ENCODE measurements around the gene PRKCE.

PRKCE gene

DNA sequence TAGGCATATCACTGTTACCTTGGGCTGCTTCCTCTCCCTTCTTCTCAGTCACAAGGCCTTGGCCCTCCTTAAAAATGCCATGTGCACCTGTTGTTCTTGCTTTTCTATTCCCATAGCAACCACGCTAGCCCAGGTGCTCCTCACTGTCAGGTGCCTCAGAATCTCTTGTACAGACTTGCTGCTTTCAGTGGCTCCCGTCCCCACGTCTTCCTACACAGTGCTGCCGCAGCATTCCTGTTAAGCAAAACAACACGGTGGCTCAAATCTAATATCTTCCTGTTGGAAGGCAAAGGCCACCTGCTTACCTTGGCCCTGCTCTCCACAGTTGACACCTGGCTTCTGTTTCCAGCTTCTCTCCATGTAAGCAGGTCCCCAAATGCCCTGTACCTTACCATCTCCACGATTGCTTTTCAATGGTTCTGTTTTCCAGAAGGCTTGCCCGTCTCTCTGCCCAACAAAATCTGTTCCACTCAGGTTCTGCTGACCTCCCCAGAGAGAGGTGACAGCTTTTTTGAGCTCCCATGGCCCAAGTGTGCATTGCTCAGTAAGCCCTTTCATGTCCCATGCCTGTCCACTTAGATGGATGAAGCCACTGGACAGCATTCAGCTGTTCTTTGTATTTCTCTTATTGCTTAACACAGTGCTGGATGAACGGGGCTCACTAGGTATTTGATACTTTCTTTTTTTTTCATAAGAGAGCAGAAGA is 240.4 kb downstream of the PRKCE start:
- in situ Hi-C loops (cut with HindIII; ENCODE audit: low pct_unique_long_range_greater_than_20kb, low sequenced_read_pairs): no loop called here
- no peak for DNase-seq (ENCODE audit: low read depth in 1 of 2, low spot score in 1 of 2)
- TF ChIP-seq JUND (IDR thresholded peaks at IDR 0.05; ENCODE audit: low read depth): no peak

DNA sequence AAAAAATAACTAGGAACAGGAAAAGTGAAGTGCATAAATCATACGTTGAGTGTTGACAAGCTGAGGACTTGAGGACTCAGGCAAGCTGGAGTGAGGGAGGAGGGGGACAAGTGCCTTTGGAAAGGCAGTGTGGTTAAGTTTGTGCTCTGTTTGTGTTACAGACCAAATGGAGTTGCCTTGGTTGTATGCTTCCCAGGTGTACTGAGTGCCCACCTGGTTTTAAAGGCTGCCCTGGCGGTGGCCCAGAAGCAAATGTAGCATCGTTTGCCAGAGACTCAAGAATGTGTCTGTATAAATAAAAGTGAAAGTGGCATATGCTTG is 240.9 kb downstream of the PRKCE start:
- TF ChIP-seq JUND (IDR thresholded peaks at IDR 0.05; ENCODE audit: low read depth): no peak
- in situ Hi-C loops (cut with HindIII; ENCODE audit: low pct_unique_long_range_greater_than_20kb, low sequenced_read_pairs): no loop called here
- DNase-seq (ENCODE audit: low read depth in 1 of 2, low spot score in 1 of 2): no peak

DNA sequence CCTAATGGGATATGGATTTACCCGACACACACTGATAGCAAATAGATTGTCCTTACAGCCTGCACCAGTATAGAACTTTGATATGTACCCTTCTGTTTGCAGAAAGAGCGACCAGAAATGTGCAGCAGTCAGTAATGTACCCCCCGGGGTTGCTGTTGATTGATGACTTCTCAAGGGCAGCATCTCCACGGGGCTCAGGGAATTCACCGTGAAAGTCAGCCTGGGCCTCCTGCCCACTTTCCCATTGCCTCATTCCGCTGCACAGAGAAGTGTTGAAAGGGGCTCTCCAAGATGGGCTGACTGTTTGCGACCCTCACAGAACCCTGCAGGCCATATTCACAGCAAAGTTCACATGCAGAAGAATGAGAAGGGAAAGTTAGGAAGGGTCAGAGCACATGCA is 241.3 kb downstream of the PRKCE start:
- DNase-seq (ENCODE audit: low read depth in 1 of 2, low spot score in 1 of 2): no peak
- no peak for TF ChIP-seq JUND (IDR thresholded peaks at IDR 0.05; ENCODE audit: low read depth)
- in situ Hi-C loops (cut with HindIII; ENCODE audit: low pct_unique_long_range_greater_than_20kb, low sequenced_read_pairs): no loop called here

GRCh38 chr2:45894211-45894610 is 242.7 kb downstream of the PRKCE start:
- no peak for DNase-seq (ENCODE audit: low read depth in 1 of 2, low spot score in 1 of 2)
- TF ChIP-seq JUND (IDR thresholded peaks at IDR 0.05; ENCODE audit: low read depth): no peak
- in situ Hi-C loops (cut with HindIII; ENCODE audit: low pct_unique_long_range_greater_than_20kb, low sequenced_read_pairs): no loop called here

GRCh38 chr2:45895241-45895861 is 243.9 kb downstream of the PRKCE start:
- no peak for DNase-seq (ENCODE audit: low read depth in 1 of 2, low spot score in 1 of 2)
- no peak for TF ChIP-seq JUND (IDR thresholded peaks at IDR 0.05; ENCODE audit: low read depth)
- in situ Hi-C loops (cut with HindIII; ENCODE audit: low pct_unique_long_range_greater_than_20kb, low sequenced_read_pairs): no loop called here

DNA sequence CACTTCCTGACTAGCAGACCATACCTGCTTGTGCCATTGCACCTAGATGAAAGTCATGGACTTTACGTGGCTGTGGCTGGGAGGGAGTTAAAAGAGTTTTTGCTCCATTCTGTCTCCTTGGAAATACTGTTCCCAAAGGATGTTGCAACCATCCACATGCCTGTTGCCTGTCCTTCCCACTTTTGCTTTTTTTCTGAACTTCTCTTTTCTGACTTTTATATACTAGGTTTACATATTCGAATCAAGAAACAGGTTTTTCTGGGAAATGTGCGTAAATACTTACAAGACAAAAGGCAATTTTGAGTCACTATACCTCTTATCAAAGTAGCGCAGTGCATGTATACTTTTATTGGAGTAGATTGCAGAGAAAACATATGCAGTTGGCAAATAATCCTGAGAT is 244.8 kb downstream of the PRKCE start:
- no peak for DNase-seq (ENCODE audit: low read depth in 1 of 2, low spot score in 1 of 2)
- TF ChIP-seq JUND (IDR thresholded peaks at IDR 0.05; ENCODE audit: low read depth): no peak
- in situ Hi-C loops (cut with HindIII; ENCODE audit: low pct_unique_long_range_greater_than_20kb, low sequenced_read_pairs): no loop called here

DNA sequence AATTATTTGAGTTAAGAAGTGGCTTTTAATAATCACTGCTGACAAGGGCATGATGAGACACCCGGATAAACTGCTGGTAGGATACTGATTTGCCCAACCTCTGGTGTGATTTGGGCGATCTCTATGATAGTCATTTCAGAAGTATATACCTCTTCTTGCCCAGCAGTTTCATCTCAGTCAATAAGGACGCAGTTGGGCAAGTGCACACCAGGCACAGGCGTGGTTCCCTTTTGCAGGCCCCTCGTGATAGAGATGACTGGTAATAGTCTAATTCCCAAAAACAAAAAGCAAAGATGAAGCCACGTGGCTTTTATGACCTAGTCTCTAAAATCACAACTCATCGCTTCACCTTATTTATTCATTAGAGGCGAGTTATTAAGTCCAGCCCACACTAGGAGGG is 246.4 kb downstream of the PRKCE start:
- DNase-seq (ENCODE audit: low read depth in 1 of 2, low spot score in 1 of 2): no peak
- no peak for TF ChIP-seq JUND (IDR thresholded peaks at IDR 0.05; ENCODE audit: low read depth)
- in situ Hi-C loops (cut with HindIII; ENCODE audit: low pct_unique_long_range_greater_than_20kb, low sequenced_read_pairs): no loop called here

DNA sequence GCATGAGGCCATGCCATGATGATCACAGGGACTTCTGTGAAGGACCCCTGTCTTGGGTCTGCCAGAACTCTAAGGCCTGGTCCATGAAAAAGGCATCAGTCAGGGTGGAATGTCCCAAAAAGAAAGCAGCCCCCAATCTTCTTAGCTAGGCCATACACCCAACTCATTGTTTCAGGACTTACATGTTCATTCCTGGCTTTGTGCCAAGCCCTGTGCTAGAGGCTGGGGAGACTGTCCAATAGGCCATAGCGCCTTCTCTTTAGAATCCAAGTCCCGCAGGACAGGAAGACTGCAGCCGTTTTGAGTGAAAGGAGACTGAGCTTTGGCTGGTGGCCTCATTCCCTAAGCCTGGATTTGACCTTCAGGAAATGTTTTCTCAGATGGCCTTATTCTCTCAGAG is 247.3 kb downstream of the PRKCE start:
- in situ Hi-C loops (cut with HindIII; ENCODE audit: low pct_unique_long_range_greater_than_20kb, low sequenced_read_pairs): no loop called here
- no peak for DNase-seq (ENCODE audit: low read depth in 1 of 2, low spot score in 1 of 2)

DNA sequence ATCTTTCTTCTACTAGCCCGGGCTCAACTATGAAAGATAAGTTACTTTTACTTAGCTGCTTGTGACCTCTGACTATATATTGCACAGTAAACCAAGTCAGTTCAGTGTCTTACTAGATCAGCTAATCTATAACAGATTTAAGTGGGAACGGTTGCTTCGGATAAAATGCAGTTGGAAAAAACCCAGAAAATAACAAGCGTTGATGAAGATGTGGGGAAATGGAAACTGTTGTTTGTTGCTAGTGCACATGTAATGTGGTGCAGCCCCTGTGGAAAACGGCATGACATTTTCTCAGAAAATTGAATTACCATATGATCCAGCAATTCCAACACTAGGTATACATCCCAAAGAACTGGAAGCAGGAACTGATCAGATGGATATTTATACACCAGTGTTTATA is 248.5 kb downstream of the PRKCE start:
- no peak for TF ChIP-seq JUND (IDR thresholded peaks at IDR 0.05; ENCODE audit: low read depth)
- no peak for DNase-seq (ENCODE audit: low read depth in 1 of 2, low spot score in 1 of 2)
- in situ Hi-C loops (cut with HindIII; ENCODE audit: low pct_unique_long_range_greater_than_20kb, low sequenced_read_pairs): no loop called here

More for the DNA sequence above, 247.3 kb downstream of the PRKCE start:
- no peak for TF ChIP-seq JUND (IDR thresholded peaks at IDR 0.05; ENCODE audit: low read depth)

GRCh38 chr2:45901468-45902032 is 250.1 kb downstream of the PRKCE start:
- TF ChIP-seq JUND (IDR thresholded peaks at IDR 0.05; ENCODE audit: low read depth): no peak
- DNase-seq (ENCODE audit: low read depth in 1 of 2, low spot score in 1 of 2): no peak
- in situ Hi-C loops (cut with HindIII; ENCODE audit: low pct_unique_long_range_greater_than_20kb, low sequenced_read_pairs): no loop called here

DNA sequence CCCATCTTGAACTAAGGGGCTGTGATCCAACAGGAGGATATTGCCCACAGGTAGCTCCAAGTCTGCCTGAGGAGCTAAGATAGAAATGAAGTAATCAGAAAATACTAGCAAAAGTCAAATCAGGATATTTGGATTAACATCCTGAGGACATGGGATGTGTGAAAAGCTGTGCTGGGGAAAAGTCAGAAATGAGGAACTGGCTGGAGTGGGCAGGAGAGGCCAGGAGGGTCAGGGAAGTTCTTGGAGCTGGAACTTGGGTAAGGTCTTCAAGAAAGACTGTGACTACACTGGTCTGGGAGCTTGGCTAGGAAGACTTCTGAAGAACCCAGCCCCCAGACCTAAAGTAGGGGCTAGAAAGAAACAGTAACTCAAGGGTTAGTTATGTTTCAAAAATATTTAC is 250.9 kb downstream of the PRKCE start:
- no peak for TF ChIP-seq JUND (IDR thresholded peaks at IDR 0.05; ENCODE audit: low read depth)
- in situ Hi-C loops (cut with HindIII; ENCODE audit: low pct_unique_long_range_greater_than_20kb, low sequenced_read_pairs): no loop called here
- no peak for DNase-seq (ENCODE audit: low read depth in 1 of 2, low spot score in 1 of 2)

- in situ Hi-C loops (cut with HindIII; ENCODE audit: low pct_unique_long_range_greater_than_20kb, low sequenced_read_pairs): no loop called here
- DNase-seq (ENCODE audit: low read depth in 1 of 2, low spot score in 1 of 2): no peak
- TF ChIP-seq JUND (IDR thresholded peaks at IDR 0.05; ENCODE audit: low read depth): no peak
Measured at GRCh38 chr2:45902781-45903375, 251.4 kb downstream of the PRKCE start.

GRCh38 chr2:45904267-45904945 is 252.9 kb downstream of the PRKCE start:
- no peak for DNase-seq (ENCODE audit: low read depth in 1 of 2, low spot score in 1 of 2)
- TF ChIP-seq JUND (IDR thresholded peaks at IDR 0.05; ENCODE audit: low read depth): no peak
- in situ Hi-C loops (cut with HindIII; ENCODE audit: low pct_unique_long_range_greater_than_20kb, low sequenced_read_pairs): no loop called here
